ENCODE measurements around the gene LHX4. TPM values are rescaled to one million over a fixed set of nuclear protein-coding genes. Genes with fewer than 3 reads are reported as not detected.

LHX4 gene
- total RNA-seq, 4 donors from 2014 or later, result not detected

- Histone ChIP-seq H3K9me3 (no peaks in the 10 kb centered on the region), H3K27ac (no peak overlapping the region), H3K4me1 (no peaks in the 10 kb centered on the region), H3K27me3 (peaks cover 0 to 12% of the 10 kb centered on the region in 2 donors), H3K36me3 (no peaks in the 10 kb centered on the region), H3K4me3 (no peak overlapping the region)
- no peak for TF ChIP-seq CTCF (IDR thresholded peaks at IDR 0.05)
- no peak for TF ChIP-seq EP300 (IDR thresholded peaks at IDR 0.05)
- no peak for TF ChIP-seq POLR2A (IDR thresholded peaks at IDR 0.05)
- no peak for DNase-seq (ENCODE audit: low spot score in 2 of 2)
- WGBS, 2 donors, result 83 to 89% methylated on average over 28 of the region's 28 CpGs
These were observed 36.5 kb downstream of the LHX4 start for GRCh38 chr1:180266275-180267210.

GRCh38 chr1:180267211-180267561 is 37.1 kb downstream of the LHX4 start:
- no peaks in the 10 kb centered on the region for H3K4me1 ChIP-seq
- WGBS, 2 donors, result 91 to 96% methylated on average over 12 of the region's 12 CpGs
- H3K27ac ChIP-seq, result no peak overlapping the region
- peaks cover 0 to 12% of the 10 kb centered on the region in 2 donors for H3K27me3 ChIP-seq
- no peak for TF ChIP-seq POLR2A (IDR thresholded peaks at IDR 0.05)
- no peak for TF ChIP-seq CTCF (IDR thresholded peaks at IDR 0.05)
- no peak for TF ChIP-seq EP300 (IDR thresholded peaks at IDR 0.05)
- H3K4me3 ChIP-seq, result no peak overlapping the region
- peaks cover 0 to 5% (median 0%) of the 10 kb centered on the region in 3 donors for H3K36me3 ChIP-seq
- DNase-seq (ENCODE audit: low spot score in 2 of 2), result no peak
- no peaks in the 10 kb centered on the region for H3K9me3 ChIP-seq

GRCh38 chr1:180267761-180268555 is 37.9 kb downstream of the LHX4 start:
- no peak for DNase-seq (ENCODE audit: low spot score in 2 of 2)
- peaks cover 0 to 7% of the 10 kb centered on the region in 2 donors for H3K27me3 ChIP-seq
- no peaks in the 10 kb centered on the region for H3K4me1 ChIP-seq
- H3K36me3 ChIP-seq, result peaks cover 0 to 7% (median 0%) of the 10 kb centered on the region in 3 donors
- 75% methylated on average over 5 of the region's 5 CpGs for WGBS, 2 donors
- no peak for TF ChIP-seq CTCF (IDR thresholded peaks at IDR 0.05)
- TF ChIP-seq EP300 (IDR thresholded peaks at IDR 0.05), result no peak
- no peak for TF ChIP-seq POLR2A (IDR thresholded peaks at IDR 0.05)
- no peak overlapping the region for H3K27ac ChIP-seq
- no peaks in the 10 kb centered on the region for H3K9me3 ChIP-seq
- no peak overlapping the region for H3K4me3 ChIP-seq

GRCh38 chr1:180268556-180269075 is 38.6 kb downstream of the LHX4 start:
- no peak for DNase-seq (ENCODE audit: low spot score in 2 of 2)

More at GRCh38 chr1:180268556-180269075, 38.6 kb downstream of the LHX4 start:
- Histone ChIP-seq H3K4me1 (no peaks in the 10 kb centered on the region), H3K27me3 (peaks cover 0 to under 1% of the 10 kb centered on the region in 2 donors), H3K36me3 (peaks cover 0 to 13% (median 0%) of the 10 kb centered on the region in 3 donors), H3K9me3 (no peaks in the 10 kb centered on the region), H3K4me3 (no peak overlapping the region), H3K27ac (no peak overlapping the region)
- TF ChIP-seq EP300 (IDR thresholded peaks at IDR 0.05) (no peak), CTCF (IDR thresholded peaks at IDR 0.05) (no peak), POLR2A (IDR thresholded peaks at IDR 0.05) (no peak)
- 58 to 66% methylated on average over 9 of the region's 9 CpGs for WGBS, 2 donors

Data from tibial nerve (tissue), 4 donors.